HG03175 (cell line): ENCODE results near the gene LHFPL2.

Experiments used
- ATAC-seq: cut with Tn5 transposase; IDR thresholded peaks from one replicate; pipeline ENCODE4 v1.9.1; 2021; ENCODE audit warnings: mild to moderate bottlenecking, moderate library complexity; ENCODE audit not compliant: unreplicated experiment

LHFPL2 gene

DNA sequence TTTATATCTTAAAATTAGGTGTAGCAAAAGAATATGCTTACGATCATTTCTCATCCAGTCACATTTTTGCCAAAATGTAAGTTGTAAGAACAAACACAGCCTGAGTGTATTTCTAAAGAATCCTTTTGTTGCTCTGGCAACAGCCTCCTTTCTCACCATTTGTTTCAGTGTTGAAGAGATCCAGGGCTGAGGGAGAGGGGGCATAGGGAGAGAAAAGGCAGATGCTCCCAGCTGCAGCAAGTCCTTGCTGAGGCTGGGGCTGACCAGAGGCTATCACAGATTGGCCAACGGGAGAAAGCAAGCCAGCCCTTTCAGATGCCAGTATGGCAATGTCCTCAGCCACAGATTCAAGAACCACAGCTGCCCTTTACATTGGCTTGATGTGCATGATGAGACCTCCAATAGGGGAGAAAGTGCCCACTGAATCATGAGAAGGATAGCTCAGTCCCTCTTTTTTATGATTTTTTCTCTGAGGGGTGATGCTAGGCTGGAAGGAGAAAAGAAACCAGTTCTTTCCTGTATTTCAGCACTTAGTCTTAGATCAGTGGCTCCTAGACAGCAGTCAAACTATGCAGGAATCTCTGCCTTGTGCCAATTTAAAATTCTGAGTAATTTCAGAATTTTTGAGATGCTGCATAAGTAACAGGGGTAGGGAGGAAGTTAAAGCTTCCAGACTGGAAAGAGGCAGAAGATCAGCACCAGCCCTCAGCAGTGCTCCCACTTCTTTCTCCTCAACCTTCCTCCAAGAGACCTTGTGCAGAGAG, 142.1 kb downstream of the LHFPL2 start:
- ATAC-seq: no peak

DNA sequence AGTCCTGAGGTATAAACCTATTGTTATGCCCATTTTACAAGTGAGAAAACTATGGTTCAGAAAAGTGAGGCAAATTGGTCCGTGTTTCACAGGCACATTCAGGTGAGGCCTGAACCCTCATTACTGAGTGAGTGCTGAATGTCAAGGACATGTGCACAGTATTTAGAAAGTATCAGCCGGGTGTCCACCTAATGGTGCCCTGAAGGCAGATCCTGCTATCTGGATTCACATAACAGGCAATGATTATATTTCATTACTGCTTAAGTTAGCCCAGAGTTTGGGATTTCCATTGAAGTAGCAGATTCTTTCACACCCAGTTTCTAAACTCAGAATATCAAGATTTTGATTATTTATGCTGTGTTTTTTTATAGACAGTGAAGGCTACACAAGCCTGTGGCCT, 142.7 kb downstream of the LHFPL2 start:
- no peak for ATAC-seq

GRCh38 chr5:78504704-78505677, 143.6 kb downstream of the LHFPL2 start:
- ATAC-seq: no peak

DNA sequence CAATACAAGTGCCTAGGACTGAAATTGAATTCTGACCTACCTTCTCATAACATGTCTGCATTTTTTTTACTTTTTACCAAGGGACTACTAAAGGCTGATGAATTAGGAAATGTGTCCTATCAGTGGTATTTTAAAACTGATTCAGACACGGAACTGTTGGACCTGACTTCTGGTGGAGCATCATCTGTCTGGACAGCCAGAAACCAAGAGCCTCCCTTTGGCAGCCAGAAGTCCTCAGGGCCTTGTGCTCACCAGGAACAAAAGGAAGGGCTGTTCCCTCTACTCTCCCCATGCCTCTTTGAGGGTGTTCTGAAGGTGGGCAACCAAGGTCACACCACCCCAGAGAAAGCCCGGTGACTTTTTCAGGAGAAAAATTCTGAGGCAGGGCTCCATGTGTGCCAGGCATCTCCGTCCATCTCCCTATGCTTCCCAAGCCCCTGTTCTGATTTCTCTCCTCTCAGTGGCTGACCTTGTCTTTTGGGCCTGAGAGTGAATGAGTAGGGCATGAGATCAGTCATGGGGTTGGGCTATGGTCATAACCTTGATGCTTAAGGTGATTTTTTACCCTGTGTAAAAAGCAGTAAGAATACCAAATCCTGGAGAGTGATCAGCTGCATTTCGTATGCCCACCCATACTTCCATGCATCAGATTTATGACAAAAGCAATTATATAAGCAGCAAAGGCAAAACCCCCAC, 144.5 kb downstream of the LHFPL2 start:
- ATAC-seq: no peak

DNA sequence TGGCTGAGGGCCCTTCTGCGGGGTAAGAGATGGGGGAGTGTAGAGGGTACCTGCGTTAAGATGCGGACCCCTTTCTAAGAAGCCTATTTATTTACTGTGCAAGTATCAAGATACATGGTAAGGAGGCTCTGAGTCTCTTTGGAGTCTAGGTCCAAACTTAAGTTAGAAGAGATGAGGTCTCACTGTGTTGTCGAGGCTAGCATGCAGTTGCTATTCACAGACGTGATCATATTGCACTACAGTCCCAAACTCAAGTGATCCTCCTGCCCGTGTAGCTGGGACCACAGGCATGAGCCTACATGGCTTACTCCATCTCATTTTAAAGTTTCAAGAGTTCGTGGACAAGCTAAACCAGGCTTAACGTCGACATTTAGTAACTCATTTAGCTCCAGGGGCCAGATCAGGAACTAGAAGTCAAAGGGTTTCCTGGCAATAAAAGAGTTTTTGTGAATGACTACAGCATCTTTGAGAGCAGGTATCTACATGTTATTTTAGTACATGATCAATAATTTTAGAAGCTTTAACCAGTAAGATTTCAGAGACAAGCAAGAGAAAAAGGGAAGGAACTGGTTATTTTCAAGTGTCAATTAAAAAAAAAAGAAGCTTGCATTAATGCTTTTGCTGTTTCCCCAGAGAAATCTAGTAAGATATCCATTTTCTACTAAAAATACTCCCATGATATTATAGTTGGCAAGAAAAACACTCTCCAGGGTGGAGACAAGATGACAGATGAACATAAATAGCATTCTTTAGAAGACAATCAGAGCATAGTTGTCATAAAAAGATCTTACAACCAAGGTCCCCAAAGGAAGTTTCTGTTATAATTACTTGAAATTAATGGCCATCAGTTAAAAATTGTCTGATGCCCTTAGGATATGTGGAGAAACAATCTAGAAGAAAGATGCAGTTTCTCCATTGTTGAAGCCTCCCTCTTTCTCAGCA, 146.9 kb downstream of the LHFPL2 start:
- ATAC-seq: no peak

GRCh38 chr5:78500871-78501270, 147.7 kb downstream of the LHFPL2 start:
- ATAC-seq: no peak

DNA sequence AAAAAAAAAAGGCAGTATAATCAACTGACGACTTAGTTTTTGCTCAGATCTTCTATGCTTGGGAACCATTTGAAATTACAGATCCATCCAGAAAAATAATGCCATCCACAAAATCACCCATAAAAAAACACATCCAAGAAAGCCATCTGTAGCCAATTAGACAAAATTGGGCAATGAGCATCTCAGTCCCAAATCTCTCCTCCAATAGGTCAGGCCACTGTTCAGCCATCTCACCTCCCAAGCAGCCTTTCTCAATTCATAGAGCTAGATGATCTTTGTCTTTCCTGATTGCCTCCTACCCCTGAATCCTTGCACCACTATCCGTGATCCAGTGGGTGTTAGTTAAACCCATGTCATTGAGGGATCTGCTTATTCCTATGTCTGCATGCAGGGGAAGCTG, 148.5 kb downstream of the LHFPL2 start:
- ATAC-seq: no peak

- no peak for ATAC-seq
Observed at GRCh38 chr5:78499485-78499884, 149.1 kb downstream of the LHFPL2 start.

GRCh38 chr5:78497573-78498533, 150.7 kb downstream of the LHFPL2 start:
- ATAC-seq: peak; percentile 54

DNA sequence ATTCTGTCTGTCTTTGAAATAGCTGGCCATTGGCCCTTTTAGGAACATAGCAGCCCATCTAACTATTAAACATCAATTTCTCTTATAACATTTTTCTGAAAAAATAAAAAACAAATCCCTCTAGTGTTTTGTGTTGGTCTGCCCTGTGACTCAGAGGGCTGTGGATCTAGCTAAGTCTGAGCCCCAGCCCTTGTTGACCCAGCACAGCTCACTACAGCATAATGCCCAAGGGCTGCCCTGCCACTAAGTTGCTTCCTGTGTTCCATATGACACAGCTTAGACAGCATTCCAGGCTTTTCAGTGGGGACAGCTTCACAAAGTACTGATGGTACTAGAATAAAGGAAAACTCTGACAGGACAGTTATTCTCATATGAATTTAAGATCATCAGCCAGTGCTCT, 152.2 kb downstream of the LHFPL2 start:
- ATAC-seq: no peak

DNA sequence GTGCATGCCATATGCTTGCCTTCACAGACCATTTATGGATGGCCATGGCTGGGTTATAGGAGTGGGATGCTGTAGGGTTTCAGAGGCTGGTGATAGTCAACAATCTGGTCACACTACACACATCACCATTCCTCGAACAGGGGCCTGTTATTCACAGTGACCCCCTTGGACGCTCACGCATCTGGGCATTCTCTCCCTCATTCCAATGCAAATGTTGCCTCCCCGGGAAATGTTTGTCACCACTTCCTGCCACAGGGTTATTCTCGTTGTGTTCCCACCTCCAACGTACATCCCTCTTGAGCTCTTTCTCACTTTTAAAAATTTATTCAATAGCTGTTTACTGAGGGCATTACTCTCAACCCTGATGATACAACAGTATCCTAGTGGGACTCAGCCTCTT, 152.8 kb downstream of the LHFPL2 start:
- no peak for ATAC-seq

- ATAC-seq: no peak
Observed at GRCh38 chr5:78492650-78493049, 155.9 kb downstream of the LHFPL2 start.

DNA sequence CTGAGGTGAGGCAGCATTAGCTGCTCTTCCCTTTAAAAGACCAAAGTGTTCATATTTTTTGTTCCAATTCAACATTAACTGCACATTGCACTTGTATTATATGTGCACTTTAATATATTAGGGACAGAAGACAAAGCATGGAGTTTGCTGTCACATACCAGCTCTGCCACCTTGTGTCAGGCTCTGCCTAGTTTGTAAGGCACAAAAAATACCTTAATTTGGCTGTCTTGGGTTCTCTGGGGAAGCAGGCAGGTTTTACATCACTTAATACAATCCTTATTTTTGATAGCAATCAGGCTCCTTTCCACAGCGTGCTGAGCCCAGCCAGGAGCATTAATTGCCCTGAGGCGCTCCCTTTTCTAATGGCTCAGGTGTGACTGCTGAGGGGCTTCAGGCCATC, 156.3 kb downstream of the LHFPL2 start:
- ATAC-seq: no peak

- ATAC-seq: no peak
Observed at GRCh38 chr5:78490709-78491485, 157.7 kb downstream of the LHFPL2 start.

DNA sequence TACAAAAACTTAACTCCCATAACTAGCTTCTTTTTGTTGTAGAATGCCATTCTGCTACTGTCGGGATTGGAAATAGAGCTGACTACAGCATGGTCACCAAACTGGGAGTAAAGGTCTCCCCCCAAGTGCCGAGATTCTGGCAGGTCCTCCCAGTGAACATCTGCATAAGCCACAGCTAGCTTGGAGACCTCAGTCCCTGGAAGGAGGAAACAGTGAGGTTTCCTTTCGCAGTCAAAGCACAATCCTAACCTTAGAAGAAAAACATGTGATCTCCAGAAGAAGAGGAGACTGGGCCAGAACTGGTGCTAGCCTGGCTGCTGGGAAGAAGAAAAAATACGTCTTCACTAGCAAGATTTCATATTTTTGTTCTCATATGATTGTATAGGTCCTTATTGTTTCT, 160.7 kb downstream of the LHFPL2 start:
- ATAC-seq: no peak

DNA sequence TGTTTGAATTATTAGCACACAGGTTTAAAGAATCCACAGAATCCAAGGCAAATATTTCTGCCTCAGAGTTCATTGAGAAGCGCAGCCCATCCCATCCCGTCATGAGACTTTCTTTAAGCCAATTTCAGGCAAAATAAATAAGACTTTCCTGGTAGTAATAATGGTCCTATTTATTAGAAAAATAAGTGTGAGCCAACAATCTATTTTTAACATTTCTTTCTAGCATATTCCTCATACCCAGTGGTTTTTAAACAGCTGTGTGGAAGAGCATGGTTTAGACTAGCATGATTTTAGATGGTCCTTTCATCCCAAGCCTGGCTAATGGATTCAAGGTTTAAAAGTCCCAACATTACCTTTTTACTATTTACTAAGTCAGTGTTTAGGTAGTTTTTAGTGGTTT, 162.4 kb downstream of the LHFPL2 start:
- ATAC-seq: no peak

- peak; percentile 92 for ATAC-seq
Observed at GRCh38 chr5:78483809-78484521, 164.6 kb downstream of the LHFPL2 start.

GRCh38 chr5:78482948-78483347, 165.6 kb downstream of the LHFPL2 start:
- ATAC-seq: no peak
